ENCODE results near the gene APLP2.
"Not testable (repeated sequence)": the region's sequence is repeated elsewhere in the genome, so short reads cannot be mapped to it uniquely, and the experiment has no call there.

The APLP2 gene

DNA sequence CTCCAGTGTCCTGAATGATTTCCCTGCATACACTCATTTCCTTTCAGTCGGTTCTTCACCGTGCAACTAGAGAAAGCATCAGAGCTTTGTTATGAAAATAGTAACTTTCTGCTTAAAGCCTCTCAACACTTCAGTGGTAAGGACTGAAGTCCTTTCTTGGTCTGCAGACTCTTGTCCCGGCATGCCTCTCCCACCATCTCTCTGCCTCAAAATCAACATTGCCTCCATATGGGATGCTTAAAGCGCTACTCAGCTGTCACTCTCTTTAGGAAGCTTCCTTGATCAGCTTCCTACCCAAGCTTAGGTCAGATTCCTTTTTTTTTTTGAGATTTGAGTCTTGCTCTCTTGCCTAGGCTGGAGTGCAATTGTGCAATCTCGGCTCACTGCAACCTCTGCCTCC is 36.7 kb downstream of the APLP2 start:
- TF ChIP-seq, protein P1, sequence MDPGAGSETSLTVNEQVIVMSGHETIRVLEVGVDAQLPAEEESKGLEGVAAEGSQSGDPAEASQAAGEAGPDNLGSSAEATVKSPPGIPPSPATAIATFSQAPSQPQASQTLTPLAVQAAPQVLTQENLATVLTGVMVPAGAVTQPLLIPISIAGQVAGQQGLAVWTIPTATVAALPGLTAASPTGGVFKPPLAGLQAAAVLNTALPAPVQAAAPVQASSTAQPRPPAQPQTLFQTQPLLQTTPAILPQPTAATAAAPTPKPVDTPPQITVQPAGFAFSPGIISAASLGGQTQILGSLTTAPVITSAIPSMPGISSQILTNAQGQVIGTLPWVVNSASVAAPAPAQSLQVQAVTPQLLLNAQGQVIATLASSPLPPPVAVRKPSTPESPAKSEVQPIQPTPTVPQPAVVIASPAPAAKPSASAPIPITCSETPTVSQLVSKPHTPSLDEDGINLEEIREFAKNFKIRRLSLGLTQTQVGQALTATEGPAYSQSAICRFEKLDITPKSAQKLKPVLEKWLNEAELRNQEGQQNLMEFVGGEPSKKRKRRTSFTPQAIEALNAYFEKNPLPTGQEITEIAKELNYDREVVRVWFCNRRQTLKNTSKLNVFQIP (CRISPR knock-in tag; IDR thresholded peaks at IDR 0.05; ENCODE audit: borderline replicate concordance, low read depth): no peak
- no peak for TF ChIP-seq OSR1 (CRISPR knock-in tag; IDR thresholded peaks at IDR 0.05)
- TF ChIP-seq TOX (CRISPR knock-in tag; IDR thresholded peaks at IDR 0.05; ENCODE audit: borderline replicate concordance): no peak
- TF ChIP-seq BACH2 (CRISPR knock-in tag; IDR thresholded peaks at IDR 0.05; ENCODE audit: borderline replicate concordance): no peak
- no peak for TF ChIP-seq ARNTL (CRISPR knock-in tag; IDR thresholded peaks at IDR 0.05; ENCODE audit: borderline replicate concordance, low read depth)
- no peak for TF ChIP-seq TSHZ2 (CRISPR knock-in tag; IDR thresholded peaks at IDR 0.05)
- no peak for TF ChIP-seq RARB (CRISPR knock-in tag; IDR thresholded peaks at IDR 0.05)
- no peak for ATAC-seq

GRCh38 chr11:130108671-130109070 is 39.0 kb downstream of the APLP2 start:
- ATAC-seq: not testable (repeated sequence)

DNA sequence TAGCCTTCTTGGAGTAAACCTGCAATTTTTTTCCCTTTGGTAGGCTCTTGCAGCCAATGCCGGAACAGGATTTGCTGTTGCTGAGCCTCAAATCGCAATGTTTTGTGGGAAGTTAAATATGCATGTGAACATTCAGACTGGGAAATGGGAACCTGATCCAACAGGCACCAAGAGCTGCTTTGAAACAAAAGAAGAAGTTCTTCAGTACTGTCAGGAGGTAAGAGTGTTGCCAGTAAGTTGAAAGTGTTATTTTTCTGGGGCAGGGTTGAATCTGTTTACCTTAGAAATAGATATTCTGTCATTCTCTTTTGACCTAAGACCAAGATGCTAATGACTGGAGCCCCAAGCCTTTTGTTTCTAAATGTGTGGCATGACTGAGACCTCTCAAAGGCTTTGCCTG is 39.7 kb downstream of the APLP2 start:
- ATAC-seq: no peak
- TF ChIP-seq, protein P1 (CRISPR knock-in tag; IDR thresholded peaks at IDR 0.05; ENCODE audit: borderline replicate concordance, low read depth): no peak
- no peak for TF ChIP-seq ARNTL (CRISPR knock-in tag; IDR thresholded peaks at IDR 0.05; ENCODE audit: borderline replicate concordance, low read depth)
- TF ChIP-seq RARB (CRISPR knock-in tag; IDR thresholded peaks at IDR 0.05): no peak
- TF ChIP-seq CSDC2 (CRISPR knock-in tag; IDR thresholded peaks at IDR 0.05): no peak
- TF ChIP-seq TOX (CRISPR knock-in tag; IDR thresholded peaks at IDR 0.05; ENCODE audit: borderline replicate concordance): no peak
- no peak for TF ChIP-seq GLIS3 (CRISPR knock-in tag; IDR thresholded peaks at IDR 0.05)
- TF ChIP-seq TSHZ2 (CRISPR knock-in tag; IDR thresholded peaks at IDR 0.05): no peak
- TF ChIP-seq ZC3H10 (CRISPR knock-in tag; IDR thresholded peaks at IDR 0.05): no peak
- no peak for TF ChIP-seq SNAI2 (CRISPR knock-in tag; IDR thresholded peaks at IDR 0.05)
- TF ChIP-seq BACH2 (CRISPR knock-in tag; IDR thresholded peaks at IDR 0.05; ENCODE audit: borderline replicate concordance): no peak
- no peak for TF ChIP-seq ZNF565 (CRISPR knock-in tag; conservative IDR thresholded peaks at IDR 0.05; ENCODE audit: low read depth)
- TF ChIP-seq, protein P2, sequence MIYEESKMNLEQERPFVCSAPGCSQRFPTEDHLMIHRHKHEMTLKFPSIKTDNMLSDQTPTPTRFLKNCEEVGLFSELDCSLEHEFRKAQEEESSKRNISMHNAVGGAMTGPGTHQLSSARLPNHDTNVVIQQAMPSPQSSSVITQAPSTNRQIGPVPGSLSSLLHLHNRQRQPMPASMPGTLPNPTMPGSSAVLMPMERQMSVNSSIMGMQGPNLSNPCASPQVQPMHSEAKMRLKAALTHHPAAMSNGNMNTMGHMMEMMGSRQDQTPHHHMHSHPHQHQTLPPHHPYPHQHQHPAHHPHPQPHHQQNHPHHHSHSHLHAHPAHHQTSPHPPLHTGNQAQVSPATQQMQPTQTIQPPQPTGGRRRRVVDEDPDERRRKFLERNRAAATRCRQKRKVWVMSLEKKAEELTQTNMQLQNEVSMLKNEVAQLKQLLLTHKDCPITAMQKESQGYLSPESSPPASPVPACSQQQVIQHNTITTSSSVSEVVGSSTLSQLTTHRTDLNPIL (CRISPR knock-in tag; IDR thresholded peaks at IDR 0.05; ENCODE audit: low read depth): no peak
- TF ChIP-seq ISL1 (CRISPR knock-in tag; IDR thresholded peaks at IDR 0.05): no peak
- TF ChIP-seq OSR1 (CRISPR knock-in tag; IDR thresholded peaks at IDR 0.05): no peak
- no peak for TF ChIP-seq TCF4 (CRISPR knock-in tag; IDR thresholded peaks at IDR 0.05; ENCODE audit: borderline replicate concordance)
- TF ChIP-seq ZNF70 (CRISPR knock-in tag; IDR thresholded peaks at IDR 0.05): no peak
- TF ChIP-seq ZNF8 (CRISPR knock-in tag; IDR thresholded peaks at IDR 0.05): no peak

Measured in SK-N-SH treated with all-trans-retinoic acid at 6 μM for 48 hours (cell line).